IMR-90 (cell line): ENCODE measurements around the gene DOHH. TPM values are rescaled to one million over a fixed set of nuclear protein-coding genes. Genes with fewer than 3 reads are reported as not detected.

Source experiments
- ATAC-seq: fragments of 200-7000 bp; cut with Tn5 transposase; 2 replicates; pipeline ENCODE4 v1.9.1; 2020; ENCODE audit warnings: low read depth, mild to moderate bottlenecking, moderate library complexity
- BruUV-seq: library from RNA; stranded (reverse); fragments of 400-500 nt; replicated peaks from 2 replicates; lab custom pipeline; 2021; lab: Mats Ljungman, UMichigan
- CTCF ChIA-PET: fragments of 300-600 bp; formaldehyde crosslinking; extraction: SDS; loops from one replicate; lab custom pipeline; 2021; ENCODE audit warnings: antibody characterized with exemption; lab: Yijun Ruan, JAX
- POLR2A ChIA-PET: fragments of 300-600 bp; sonication (Branson Sonifier 250); formaldehyde crosslinking; loops from one replicate; lab custom pipeline; 2022; ENCODE audit warnings: antibody characterized with exemption; ENCODE audit not compliant: unreplicated experiment; lab: Charles Lee
- DNase-seq: peaks from one replicate; pipeline ENCODE4 v3.0.0; 2013
- H2AFZ ChIP-seq: replicated peaks from 2 replicates; pipeline ENCODE3; 2013; ENCODE audit warnings: low read length, mild to moderate bottlenecking; ENCODE audit not compliant: poor library complexity
- H2AK5ac ChIP-seq: 2 replicates; pipeline ENCODE4 v1.6.1; 2013; ENCODE audit warnings: low read depth, low read length, inconsistent platforms
- H2AK9ac ChIP-seq: replicated peaks from 2 replicates; pipeline ENCODE3; 2013; ENCODE audit warnings: mild to moderate bottlenecking, low read depth, low read length, moderate library complexity; ENCODE audit not compliant: poor library complexity
- H2BK120ac ChIP-seq: 2 replicates; pipeline ENCODE4 v1.6.1; 2013; ENCODE audit warnings: low read depth, low read length, inconsistent platforms
- H2BK15ac ChIP-seq: 3 replicates; pipeline ENCODE4 v1.6.1; 2013; ENCODE audit warnings: low read depth, low read length, inconsistent platforms
- H2BK20ac ChIP-seq: 2 replicates; pipeline ENCODE4 v1.6.1; 2013; ENCODE audit warnings: low read depth, mild to moderate bottlenecking, inconsistent platforms, low read length, moderate library complexity
- H2BK5ac ChIP-seq: 2 replicates; pipeline ENCODE4 v1.6.1; 2013; ENCODE audit warnings: mild to moderate bottlenecking, low read depth, low read length, inconsistent platforms; ENCODE audit not compliant: poor library complexity, severe bottlenecking
- H3K14ac ChIP-seq: replicated peaks from 2 replicates; pipeline ENCODE4 v1.6.1; 2013; ENCODE audit warnings: low read depth, low read length, inconsistent platforms
- H3K18ac ChIP-seq: 2 replicates; pipeline ENCODE4 v1.6.1; 2013; ENCODE audit warnings: low read depth, low read length, control low read depth
- H3K23ac ChIP-seq: 2 replicates; pipeline ENCODE4 v1.6.1; 2013; ENCODE audit warnings: low read depth, low read length, inconsistent platforms
- H3K27ac ChIP-seq: 2 replicates; pipeline ENCODE4 v1.5.1; 2013; ENCODE audit warnings: mild to moderate bottlenecking, control low read depth, low read length; ENCODE audit not compliant: insufficient read depth
- H3K27me3 ChIP-seq: 2 replicates; pipeline ENCODE4 v1.6.1; 2013; ENCODE audit warnings: low read length; ENCODE audit not compliant: control insufficient read depth, insufficient read depth
- H3K36me3 ChIP-seq: 2 replicates; pipeline ENCODE4 v1.6.1; 2013; ENCODE audit warnings: low read length, mixed read lengths; ENCODE audit not compliant: control insufficient read depth, insufficient read depth
- H3K4ac ChIP-seq: 2 replicates; pipeline ENCODE4 v1.6.1; 2013; ENCODE audit warnings: low read depth, low read length, inconsistent platforms
- H3K4me1 ChIP-seq: 2 replicates; pipeline ENCODE4 v1.6.1; 2013; ENCODE audit warnings: low read length, mixed read lengths; ENCODE audit not compliant: control insufficient read depth, insufficient read depth
- H3K4me2 ChIP-seq: 2 replicates; pipeline ENCODE4 v1.6.1; 2013; ENCODE audit warnings: low read depth, mild to moderate bottlenecking, control low read depth, low read length, moderate library complexity
- H3K4me3 ChIP-seq: 2 replicates; pipeline ENCODE4 v1.5.1; 2013; ENCODE audit warnings: low read depth, mild to moderate bottlenecking, control low read depth, low read length, moderate library complexity; ENCODE audit not compliant: insufficient read depth
- H3K56ac ChIP-seq: 2 replicates; pipeline ENCODE4 v1.6.1; 2013; ENCODE audit warnings: low read length, inconsistent platforms; ENCODE audit not compliant: insufficient read depth; ENCODE audit errors: extremely low read depth
- H3K79me1 ChIP-seq, 2 experiments: 2 replicates each; pipeline ENCODE4 v1.6.1; 2013; ENCODE audit warnings: low read length in 2 of 2, inconsistent platforms in 1 of 2, low read depth in 1 of 2
- H3K9ac ChIP-seq: 2 replicates; pipeline ENCODE4 v1.6.1; 2013; ENCODE audit warnings: low read depth, low read length, control low read depth
- H3K9me1 ChIP-seq: 2 replicates; pipeline ENCODE4 v1.6.1; 2013; ENCODE audit warnings: low read length, inconsistent platforms; ENCODE audit not compliant: insufficient read depth
- H3K9me3 ChIP-seq: 2 replicates; pipeline ENCODE4 v1.6.1; 2013; ENCODE audit warnings: low read length; ENCODE audit not compliant: control insufficient read depth, insufficient read depth
- H4K20me1 ChIP-seq: 2 replicates; pipeline ENCODE4 v1.6.1; 2013; ENCODE audit warnings: low read length, inconsistent platforms; ENCODE audit not compliant: insufficient read depth
- H4K5ac ChIP-seq: 2 replicates; pipeline ENCODE4 v1.6.1; 2013; ENCODE audit warnings: mild to moderate bottlenecking, low read depth, low read length, control low read depth
- H4K8ac ChIP-seq, 2 experiments: 2 replicates each; pipeline ENCODE4 v1.6.1; 2013; ENCODE audit warnings: low read depth in 2 of 2, low read length in 2 of 2, control low read depth in 1 of 2, inconsistent platforms in 1 of 2
- H4K91ac ChIP-seq: 2 replicates; pipeline ENCODE4 v1.6.1; 2013; ENCODE audit warnings: low read depth, low read length, inconsistent platforms; ENCODE audit not compliant: insufficient read depth
- CTCF ChIP-seq: conservative IDR thresholded peaks from 2 replicates; pipeline ENCODE4 v1.5.1; 2012; ENCODE audit warnings: mild to moderate bottlenecking, low read depth, low read length, improper control_type of control experiment
- MAFK ChIP-seq: IDR thresholded peaks from 2 replicates; pipeline ENCODE4 v1.6.1; 2012; ENCODE audit warnings: low read depth, low read length, improper control_type of control experiment
- MXI1 ChIP-seq: IDR thresholded peaks from 2 replicates; pipeline ENCODE4 v1.6.1; 2012; ENCODE audit warnings: low read depth, mild to moderate bottlenecking, low read length, moderate library complexity, borderline replicate concordance
- RCOR1 ChIP-seq: IDR thresholded peaks from 2 replicates; pipeline ENCODE4 v1.6.1; 2012; ENCODE audit warnings: mild to moderate bottlenecking, low read length, improper control_type of control experiment; ENCODE audit not compliant: insufficient replicate concordance
- RFX5 ChIP-seq: IDR thresholded peaks from 2 replicates; pipeline ENCODE4 v1.8.0; 2012; ENCODE audit warnings: low read depth, mild to moderate bottlenecking, low read length, moderate library complexity
- WGBS, 2 experiments: methylation state at CpG; one replicate each; pipeline versions ENCODE4 v1.1.5 to v1.1.7; 2013; ENCODE audit warnings: missing lambda C conversion rate in 2 of 2; ENCODE audit not compliant: insufficient read length in 1 of 2; ENCODE audit errors: extremely low coverage in 2 of 2; 5-methylcytosine and 5-hydroxymethylcytosine counted together
- dilution Hi-C: fragments of 300-500 bp; cut with HindIII; formaldehyde crosslinking; loops from one replicate; pipeline ENCODE4 v1.14.3; 2018; ENCODE audit warnings: low sequenced_read_pairs; ENCODE audit not compliant: unreplicated experiment
- in situ Hi-C: fragments of 300-500 bp; cut with MboI; formaldehyde crosslinking; loops from 3 replicates; pipeline ENCODE4 v1.14.3; 2019; ENCODE audit warnings: low sequenced_read_pairs, inconsistent platforms, mixed read lengths
- intact Hi-C: fragments of 100-400 bp; cut with micrococcal nuclease; formaldehyde crosslinking; loops from 2 replicates; pipeline ENCODE4 v1.10.0; 2022
- polyA plus RNA-seq, 3 experiments: library from polyadenylated mRNA; depleted of rRNA; stranded (reverse); fragments of >200 nt; gene quantifications; 2 replicates each; pipeline ENCODE4 v1.2.3, GENCODE V29; 2012; ENCODE audit warnings: low replicate concordance in 1 of 3
- total RNA-seq: library from RNA; depleted of rRNA; stranded (reverse); fragments of >200 nt; gene quantifications from 2 replicates; pipeline ENCODE4 v1.2.3, GENCODE V29; 2012
- TF ChIP-seq, protein P1 (sequence below): fragments of 150-350 bp; IDR thresholded peaks from 2 replicates; pipeline ENCODE4 v1.6.1; 2017; ENCODE audit warnings: mild to moderate bottlenecking, antibody characterized with exemption, low read length, low read depth
- TF ChIP-seq, protein P2 (sequence below): fragments of 150-350 bp; IDR thresholded peaks from 2 replicates; pipeline ENCODE4 v1.6.1; 2016; ENCODE audit warnings: low read depth, mild to moderate bottlenecking, low read length, moderate library complexity, borderline replicate concordance

The DOHH gene
- total and polyA plus RNA-seq, 2 of the 4 experiments (the other 2 are of a cell fraction): 3.2 to 9.2 TPM

DNA sequence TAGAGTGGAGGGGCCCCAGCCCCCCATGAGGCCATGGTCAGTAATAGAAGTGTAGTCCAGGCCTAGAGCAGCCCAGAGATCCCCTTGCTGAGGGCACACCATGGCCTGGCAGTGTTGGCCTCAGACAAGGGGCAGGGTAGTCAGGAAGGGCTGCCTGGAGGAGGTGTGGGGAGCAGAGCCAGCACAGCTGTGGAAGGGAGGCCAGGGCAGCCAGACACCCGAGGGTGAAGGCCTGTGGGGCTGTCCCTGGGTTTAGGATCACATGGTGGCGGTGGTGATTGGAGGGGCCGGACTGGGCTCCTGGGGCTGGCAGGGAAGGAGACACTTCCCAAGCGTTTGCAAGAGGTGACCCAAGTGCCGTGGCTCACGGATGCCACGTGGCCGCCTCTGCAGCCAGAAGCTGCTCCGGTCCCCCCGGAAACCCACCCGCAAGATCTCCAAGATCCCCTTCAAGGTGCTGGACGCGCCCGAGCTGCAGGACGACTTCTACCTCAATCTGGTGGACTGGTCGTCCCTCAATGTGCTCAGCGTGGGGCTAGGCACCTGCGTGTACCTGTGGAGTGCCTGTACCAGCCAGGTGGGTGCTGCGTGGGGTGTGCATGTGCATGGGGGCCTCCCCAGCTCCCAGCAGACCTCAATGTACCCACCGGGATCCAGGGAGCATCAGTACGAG lies 26.9 kb upstream of the DOHH start:
- Histone ChIP-seq H3K4ac (no peak overlapping the region), H3K27ac (no peak overlapping the region), H2AFZ (no peak overlapping the region), H3K14ac (no peak overlapping the region), H3K9me1 (peaks cover 6% of the 10 kb centered on the region; the same call in 1 of the 2 replicates), H3K23ac (no peak overlapping the region), H3K4me2 (no peak overlapping the region), H2BK120ac (no peak overlapping the region), H4K20me1 (peaks cover 33% of the 10 kb centered on the region), H3K27me3 (no peaks in the 10 kb centered on the region), H2AK9ac (no peak overlapping the region), H4K5ac (no peak overlapping the region), H4K91ac (no peak overlapping the region), H3K56ac (no peak overlapping the region), H3K4me1 (no peaks in the 10 kb centered on the region), H3K4me3 (no peak overlapping the region), H3K9me3 (no peaks in the 10 kb centered on the region), H2BK20ac (no peak overlapping the region), H2BK5ac (no peak overlapping the region), H3K18ac (no peak overlapping the region), H4K8ac (no peak overlapping the region), H2AK5ac (no peak overlapping the region), H3K79me1 (peaks cover 20 to 44% of the 10 kb centered on the region in 2 experiments), H2BK15ac (no peak overlapping the region), H3K9ac (no peak overlapping the region), H3K36me3 (peaks cover 64% of the 10 kb centered on the region)
- DNase-seq (no peak), ATAC-seq (no peak)
- dilution Hi-C loops: no loop called here
- in situ Hi-C loops: no loop called here
- POLR2A ChIA-PET: no interaction called here
- no TSS peak for BruUV-seq
- CTCF ChIA-PET: no interaction called here
- intact Hi-C loops: no loop called here
- TF ChIP-seq CTCF: no peak
- no peak for TF ChIP-seq RCOR1
- no peak for TF ChIP-seq MAFK
- no peak for TF ChIP-seq MXI1
- TF ChIP-seq RFX5: no peak
- TF ChIP-seq, protein P1, sequence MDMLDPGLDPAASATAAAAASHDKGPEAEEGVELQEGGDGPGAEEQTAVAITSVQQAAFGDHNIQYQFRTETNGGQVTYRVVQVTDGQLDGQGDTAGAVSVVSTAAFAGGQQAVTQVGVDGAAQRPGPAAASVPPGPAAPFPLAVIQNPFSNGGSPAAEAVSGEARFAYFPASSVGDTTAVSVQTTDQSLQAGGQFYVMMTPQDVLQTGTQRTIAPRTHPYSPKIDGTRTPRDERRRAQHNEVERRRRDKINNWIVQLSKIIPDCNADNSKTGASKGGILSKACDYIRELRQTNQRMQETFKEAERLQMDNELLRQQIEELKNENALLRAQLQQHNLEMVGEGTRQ: no peak
- TF ChIP-seq, protein P2, sequence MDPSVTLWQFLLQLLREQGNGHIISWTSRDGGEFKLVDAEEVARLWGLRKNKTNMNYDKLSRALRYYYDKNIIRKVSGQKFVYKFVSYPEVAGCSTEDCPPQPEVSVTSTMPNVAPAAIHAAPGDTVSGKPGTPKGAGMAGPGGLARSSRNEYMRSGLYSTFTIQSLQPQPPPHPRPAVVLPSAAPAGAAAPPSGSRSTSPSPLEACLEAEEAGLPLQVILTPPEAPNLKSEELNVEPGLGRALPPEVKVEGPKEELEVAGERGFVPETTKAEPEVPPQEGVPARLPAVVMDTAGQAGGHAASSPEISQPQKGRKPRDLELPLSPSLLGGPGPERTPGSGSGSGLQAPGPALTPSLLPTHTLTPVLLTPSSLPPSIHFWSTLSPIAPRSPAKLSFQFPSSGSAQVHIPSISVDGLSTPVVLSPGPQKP: no peak
- WGBS, 2 experiments: 99% methylated on average over 9 of the region's 21 CpGs; no CpG with 5 or more reads in 1 of the 2 experiments
